Stimulated activated CD8-positive, alpha-beta memory T cell treated with anti-CD3 and anti-CD28 coated beads, Interleukin-4, amount 100 ng/mL, for 24 hours (primary cell): ENCODE measurements around the gene HHEX.
A peak's percentile ranks its signal among the peaks of the same experiment; 100 is the strongest.
"Not testable (repeated sequence)": the region's sequence is repeated elsewhere in the genome, so short reads cannot be mapped to it uniquely, and the experiment has no call there.

ENCODE experiments used
- DNase-seq: peaks from one replicate; pipeline ENCODE4 v3.0.0-alpha.2; 2020; ENCODE audit warnings: low read depth

Gene HHEX

GRCh38 chr10:92689663-92690210 lies at the start of gene HHEX:
HHEX (plus strand) TSS chr10:92689955; CDS start chr10:92689987, 32 bp downstream.
- DNase-seq: peak; percentile 27

GRCh38 chr10:92640107-92640506 lies 49.6 kb upstream of the HHEX start:
- no peak for DNase-seq

GRCh38 chr10:92641492-92641891 lies 48.3 kb upstream of the HHEX start:
- DNase-seq: no peak

- no peak for DNase-seq
These were observed 44.8 kb upstream of the HHEX start for GRCh38 chr10:92644921-92645320.

GRCh38 chr10:92650864-92651263 lies 38.9 kb upstream of the HHEX start:
- DNase-seq: not testable (repeated sequence)

GRCh38 chr10:92655426-92655825 lies 34.3 kb upstream of the HHEX start:
- DNase-seq: no peak

- DNase-seq: no peak
These were observed 33.3 kb upstream of the HHEX start for GRCh38 chr10:92656266-92656961.

GRCh38 chr10:92657024-92657423 lies 32.7 kb upstream of the HHEX start:
- no peak for DNase-seq

- no peak for DNase-seq
These were observed 26.9 kb upstream of the HHEX start for GRCh38 chr10:92662848-92663247.

GRCh38 chr10:92664322-92664721 lies 25.4 kb upstream of the HHEX start:
- no peak for DNase-seq

- DNase-seq: no peak
These were observed 22.7 kb upstream of the HHEX start for GRCh38 chr10:92667078-92667477.

GRCh38 chr10:92677708-92678107 lies 12.0 kb upstream of the HHEX start:
- DNase-seq: no peak

GRCh38 chr10:92678206-92678605 lies 11.5 kb upstream of the HHEX start:
- no peak for DNase-seq

- no peak for DNase-seq
These were observed 8.4 kb upstream of the HHEX start for GRCh38 chr10:92681306-92681834.

GRCh38 chr10:92688573-92688926 lies 1.2 kb upstream of the HHEX start:
- DNase-seq: no peak

- DNase-seq: no peak
These were observed 660 bp upstream of the HHEX start for GRCh38 chr10:92688927-92689662.

- peak; percentile 63 for DNase-seq
These were observed 608 bp downstream of the HHEX start for GRCh38 chr10:92690211-92690914.

- no peak for DNase-seq
These were observed 1.3 kb downstream of the HHEX start for GRCh38 chr10:92690915-92691590.

- DNase-seq: peak; percentile 22
These were observed 1.9 kb downstream of the HHEX start for GRCh38 chr10:92691591-92692079.

GRCh38 chr10:92692080-92692671 lies 2.4 kb downstream of the HHEX start:
- no peak for DNase-seq
